BLaER1 treated with 17β-estradiol and CSF1 and Interleukin-3, amounts not matched to agents 10 nM and 100 nM (cell line): ENCODE measurements around the gene SPIRE1.
A peak's percentile ranks its signal among the peaks of the same experiment; 100 is the strongest.

ENCODE experiments used
- H3K27ac ChIP-seq, 11 experiments: shearing (Covaris generic); formaldehyde crosslinking; 2 replicates each; pipeline ENCODE4 v1.8.1; 2022
- H3K27me3 ChIP-seq, 11 experiments: shearing (Covaris generic); formaldehyde crosslinking; 2 replicates each; pipeline ENCODE4 v1.8.1; 2022
- H3K36me3 ChIP-seq, 11 experiments: shearing (Covaris generic); formaldehyde crosslinking; 2 replicates each; pipeline ENCODE4 v1.8.1; 2022
- H3K4me1 ChIP-seq, 10 experiments: shearing (Covaris generic); formaldehyde crosslinking; 2 replicates each; pipeline ENCODE4 v1.8.1; 2022
- H3K4me2 ChIP-seq, 11 experiments: shearing (Covaris generic); formaldehyde crosslinking; 2 replicates each; pipeline ENCODE4 v1.8.1; 2022
- H3K4me3 ChIP-seq, 10 experiments: shearing (Covaris generic); formaldehyde crosslinking; 2 replicates each; pipeline ENCODE4 v1.8.1; 2022
- H3K9ac ChIP-seq, 11 experiments: shearing (Covaris generic); formaldehyde crosslinking; 2 replicates each; pipeline ENCODE4 v1.8.1; 2022
- H3K9me3 ChIP-seq, 11 experiments: shearing (Covaris generic); formaldehyde crosslinking; replicated peaks in 1 of 11; 2 replicates each; pipeline ENCODE4 v1.8.1; 2022
- H4K20me1 ChIP-seq, 11 experiments: shearing (Covaris generic); formaldehyde crosslinking; 2 replicates each; pipeline ENCODE4 v1.8.1; 2022
- Cebpa-rat ChIP-seq, 11 experiments: shearing (Covaris generic); IDR thresholded peaks; 2 replicates each; pipeline ENCODE4 v1.8.1; 2022

SPIRE1 gene

DNA sequence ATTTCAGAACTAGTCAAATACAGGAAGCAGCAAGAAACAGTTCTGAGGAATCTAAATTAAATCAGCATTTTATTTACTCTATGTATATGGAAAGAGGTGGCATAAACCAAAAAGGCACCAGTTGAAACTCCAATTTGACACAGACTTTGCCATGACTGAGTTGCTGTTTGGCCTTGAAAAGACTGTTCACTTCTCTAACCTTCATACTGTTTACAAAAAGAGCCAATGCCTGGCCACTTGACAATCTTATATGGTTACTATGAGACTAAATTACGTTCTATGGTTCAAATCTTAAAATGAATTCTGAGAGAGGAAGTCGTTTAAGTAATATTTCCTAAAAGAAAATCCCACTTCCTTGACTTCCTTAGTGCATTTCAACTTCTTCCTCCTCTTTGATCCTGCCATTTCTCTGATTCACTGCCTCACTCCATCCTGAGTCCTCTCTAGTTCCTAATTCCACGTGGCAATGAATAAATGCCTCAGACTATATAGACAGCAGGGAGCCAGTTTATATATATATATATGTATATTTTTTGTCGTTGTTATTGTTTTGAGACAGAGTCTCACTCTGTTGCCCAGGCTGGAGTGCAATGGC, 31.4 kb upstream of the SPIRE1 start:
- Histone ChIP-seq H4K20me1 (no peaks in the 10 kb centered on the region), H3K27me3 (no peaks in the 10 kb centered on the region), H3K4me1 (peaks cover 0 to 31% (median 16%) of the 10 kb centered on the region in 10 experiments; a peak in 15 of 20 replicates), H3K9ac (no peak overlapping the region), H3K36me3 (peaks cover 20 to 81% (median 70%) of the 10 kb centered on the region in 11 experiments; a peak in 21 of 22 replicates), H3K9me3 (no peaks in the 10 kb centered on the region), H3K27ac (peak overlapping the region in 6 of 11 experiments; percentile 16 to 47 (median 28); a peak in 6 of 22 replicates), H3K4me3 (no peak overlapping the region), H3K4me2 (peak overlapping the region in 9 of 11 experiments; percentile 7 to 54 (median 35); a peak in 13 of 22 replicates)
- no peak for TF ChIP-seq Cebpa-rat (IDR thresholded peaks at IDR 0.05)

DNA sequence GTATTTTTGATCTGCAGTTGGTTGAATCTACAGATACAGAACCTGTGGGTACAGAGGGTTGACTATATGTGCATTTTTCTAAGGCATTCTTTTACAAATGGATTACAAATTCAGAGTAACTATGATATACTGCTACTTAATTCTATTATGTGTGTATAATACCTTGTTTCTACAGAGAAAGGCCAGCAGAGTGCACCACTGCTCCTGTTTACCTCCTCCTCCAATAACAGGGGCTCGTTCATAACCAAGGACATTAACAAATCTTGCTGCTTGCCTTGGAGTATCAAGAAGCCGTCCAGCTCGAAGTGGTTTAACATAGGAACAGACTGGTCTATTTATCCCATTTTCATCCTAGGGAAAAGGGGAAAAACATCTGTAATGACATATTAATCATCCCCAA, 28.2 kb upstream of the SPIRE1 start:
- no peak overlapping the region for H3K27ac ChIP-seq
- H3K4me1 ChIP-seq: peaks cover 0 to 15% (median 11%) of the 10 kb centered on the region in 10 experiments; a peak in 15 of 20 replicates
- H3K9ac ChIP-seq: no peak overlapping the region; a peak in 1 of 22 replicates
- no peaks in the 10 kb centered on the region for H4K20me1 ChIP-seq
- H3K9me3 ChIP-seq: no peaks in the 10 kb centered on the region
- H3K36me3 ChIP-seq: peaks cover 22 to 83% (median 68%) of the 10 kb centered on the region in 11 experiments
- H3K4me3 ChIP-seq: no peak overlapping the region
- H3K27me3 ChIP-seq: no peaks in the 10 kb centered on the region
- TF ChIP-seq Cebpa-rat (IDR thresholded peaks at IDR 0.05): no peak
- H3K4me2 ChIP-seq: no peak overlapping the region

DNA sequence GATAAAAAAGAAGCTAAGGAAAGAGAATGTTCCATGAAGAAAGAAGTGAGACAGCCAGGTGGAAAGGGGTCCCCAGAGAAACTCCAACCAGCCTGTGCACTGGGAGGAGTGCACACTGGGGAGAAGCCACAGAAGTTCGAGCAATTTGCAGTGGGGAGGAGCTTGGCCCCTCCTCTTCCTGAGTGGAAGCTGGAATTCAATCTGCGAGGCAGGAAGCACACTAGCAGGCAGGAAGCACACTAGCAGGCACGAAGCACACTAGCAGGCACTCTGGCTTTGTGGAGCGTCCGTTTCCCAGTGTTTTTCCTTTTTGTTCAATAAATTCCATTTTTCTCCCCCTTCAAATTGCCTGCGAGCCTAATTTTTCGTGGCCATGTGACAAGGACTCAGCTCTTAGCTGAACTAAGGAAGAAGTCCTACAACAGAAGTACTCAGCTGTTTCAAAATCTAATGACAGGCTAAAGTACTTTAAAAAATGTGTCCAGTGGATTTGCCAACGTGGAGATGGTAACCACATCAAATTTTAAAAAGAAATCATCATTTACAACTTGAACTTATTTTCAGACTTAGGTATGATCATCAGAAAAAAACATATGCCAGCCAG, 21.4 kb upstream of the SPIRE1 start:
- H3K36me3 ChIP-seq: peaks cover 41 to 100% (median 85%) of the 10 kb centered on the region in 11 experiments
- H3K27ac ChIP-seq: peak overlapping the region; percentile 44 to 78 (median 59); a peak in 20 of 22 replicates
- no peaks in the 10 kb centered on the region for H4K20me1 ChIP-seq
- TF ChIP-seq Cebpa-rat (IDR thresholded peaks at IDR 0.05): no peak
- H3K4me1 ChIP-seq: peaks cover 12 to 16% (median 14%) of the 10 kb centered on the region in 10 experiments
- no peaks in the 10 kb centered on the region for H3K9me3 ChIP-seq
- peak overlapping the region; percentile 35 to 79 (median 65) for H3K4me2 ChIP-seq
- peak overlapping the region; percentile 14 to 66 (median 50); a peak in 18 of 22 replicates for H3K9ac ChIP-seq
- H3K27me3 ChIP-seq: no peaks in the 10 kb centered on the region
- H3K4me3 ChIP-seq: peak overlapping the region in 2 of 10 experiments; percentile 25 to 26; a peak in 3 of 20 replicates

DNA sequence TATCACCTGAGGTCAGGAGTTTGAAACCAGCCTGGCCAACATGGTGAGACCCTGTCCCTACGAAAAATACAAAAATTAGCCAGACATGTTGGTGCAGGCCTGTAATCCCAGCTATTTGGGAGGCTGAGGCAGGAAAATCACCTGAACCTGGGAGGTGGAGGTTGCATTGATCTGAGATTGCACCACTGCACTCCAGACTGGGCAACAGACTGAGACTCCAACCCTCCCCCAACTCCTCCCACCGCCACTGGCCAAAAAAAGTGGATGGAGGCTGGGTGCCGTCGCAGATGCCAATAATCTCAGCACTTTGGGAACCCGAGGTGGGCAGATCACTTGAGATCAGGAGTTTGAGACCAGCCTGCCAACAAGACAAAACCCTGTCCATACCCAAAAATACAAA, 10.1 kb upstream of the SPIRE1 start:
- no peaks in the 10 kb centered on the region for H3K27me3 ChIP-seq
- H3K4me3 ChIP-seq: no peak overlapping the region
- H3K27ac ChIP-seq: no peak overlapping the region
- H3K36me3 ChIP-seq: peaks cover 13 to 51% (median 30%) of the 10 kb centered on the region in 11 experiments; a peak in 21 of 22 replicates
- H3K9me3 ChIP-seq: no peaks in the 10 kb centered on the region
- H3K4me1 ChIP-seq: peaks cover 0 to 5% (median 0%) of the 10 kb centered on the region in 10 experiments; a peak in 2 of 20 replicates
- no peaks in the 10 kb centered on the region; a peak in 1 of 22 replicates for H4K20me1 ChIP-seq
- no peak overlapping the region for H3K4me2 ChIP-seq
- TF ChIP-seq Cebpa-rat (IDR thresholded peaks at IDR 0.05): no peak
- no peak overlapping the region for H3K9ac ChIP-seq

DNA sequence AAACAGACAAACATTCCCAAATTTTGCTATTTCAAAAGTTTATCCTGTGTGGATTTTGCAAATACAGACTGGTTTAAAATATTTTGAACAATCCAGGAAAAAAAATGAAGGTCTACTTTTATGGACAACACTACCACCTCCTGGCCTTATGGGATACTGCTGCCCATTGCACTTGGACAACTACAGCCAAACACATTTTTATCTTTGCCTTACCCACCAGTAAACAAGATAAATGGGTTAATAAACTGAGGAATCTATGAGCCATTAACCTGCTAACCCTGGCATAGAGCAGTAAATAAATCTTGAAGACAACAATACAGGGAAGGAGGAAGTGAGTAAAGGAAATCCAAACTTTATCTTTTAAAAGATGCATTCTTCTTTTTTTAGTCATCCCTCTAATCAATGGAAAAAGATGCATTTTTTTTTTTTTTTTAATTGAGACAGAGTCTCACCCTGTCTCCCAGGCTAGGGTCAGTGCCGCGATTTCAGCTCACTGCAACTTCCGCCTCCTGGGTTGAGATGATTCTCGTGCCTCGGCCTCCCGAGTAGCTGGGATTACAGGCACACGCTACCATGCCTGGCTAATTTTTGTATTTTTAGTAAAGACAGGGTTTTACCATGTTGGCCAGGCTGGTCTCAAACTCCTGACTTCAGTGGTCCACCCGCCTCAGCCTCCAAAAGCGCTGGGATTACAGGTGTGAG, 2.1 kb upstream of the SPIRE1 start:
- Histone ChIP-seq H3K9ac (no peak overlapping the region), H3K4me1 (peaks cover 0 to 19% (median 7%) of the 10 kb centered on the region in 10 experiments; a peak in 18 of 20 replicates), H4K20me1 (peaks cover 3 to 29% (median 17%) of the 10 kb centered on the region in 11 experiments; a peak in 16 of 22 replicates), H3K9me3 (no peaks in the 10 kb centered on the region), H3K4me3 (no peak overlapping the region), H3K36me3 (peaks cover 0 to 8% (median 0%) of the 10 kb centered on the region in 11 experiments; a peak in 3 of 22 replicates), H3K27ac (no peak overlapping the region), H3K4me2 (no peak overlapping the region), H3K27me3 (peaks cover 31 to 48% (median 47%) of the 10 kb centered on the region in 11 experiments)
- no peak for TF ChIP-seq Cebpa-rat (IDR thresholded peaks at IDR 0.05)

DNA sequence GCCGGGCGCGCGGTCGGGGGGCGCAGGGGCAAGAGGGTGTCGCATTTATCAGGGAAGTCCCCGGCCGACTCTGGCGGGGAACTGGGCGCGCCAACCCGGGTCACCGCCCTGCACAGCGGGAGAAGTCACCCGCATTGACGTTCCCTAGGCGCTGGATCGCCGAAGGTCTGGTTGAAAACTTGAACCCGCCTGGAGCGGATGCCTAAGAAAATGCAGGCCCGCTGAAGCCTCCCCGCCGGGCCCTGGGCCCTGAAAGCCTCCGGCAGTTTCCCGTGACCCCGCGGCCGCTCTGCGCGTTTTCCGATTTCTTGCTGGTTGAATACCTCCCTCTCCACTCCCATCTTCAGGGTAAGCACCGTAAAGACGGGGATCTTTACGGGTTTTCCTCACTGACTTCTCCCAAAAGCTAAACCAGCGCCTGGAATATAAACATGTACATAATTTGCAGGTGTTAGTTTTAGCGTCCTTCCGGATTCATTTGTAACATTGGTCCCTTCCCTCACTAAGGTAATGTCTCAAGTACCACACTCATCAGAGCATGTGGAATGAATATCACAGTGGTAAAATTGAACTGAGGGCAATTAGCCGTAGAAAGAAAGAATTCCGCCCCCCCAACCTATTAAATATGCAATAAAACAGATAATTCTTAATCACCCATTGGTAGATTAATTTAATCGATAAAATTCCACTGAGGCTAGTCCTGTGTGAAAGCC, 675 bp upstream of the SPIRE1 start:
- Histone ChIP-seq H3K9me3 (no peaks in the 10 kb centered on the region), H3K27me3 (peaks cover 36 to 62% (median 55%) of the 10 kb centered on the region in 11 experiments), H4K20me1 (peaks cover 3 to 31% (median 18%) of the 10 kb centered on the region in 11 experiments; a peak in 16 of 22 replicates), H3K27ac (no peak overlapping the region), H3K4me2 (peak overlapping the region; percentile 72 to 99 (median 96)), H3K36me3 (peaks cover 0 to 7% (median 0%) of the 10 kb centered on the region in 11 experiments; a peak in 2 of 22 replicates), H3K9ac (peak overlapping the region in 9 of 11 experiments; percentile 60 to 92 (median 74); a peak in 16 of 22 replicates), H3K4me3 (peak overlapping the region; percentile 65 to 96 (median 80)), H3K4me1 (peaks cover 3 to 23% (median 7%) of the 10 kb centered on the region in 10 experiments; a peak in 19 of 20 replicates)
- no peak for TF ChIP-seq Cebpa-rat (IDR thresholded peaks at IDR 0.05)

DNA sequence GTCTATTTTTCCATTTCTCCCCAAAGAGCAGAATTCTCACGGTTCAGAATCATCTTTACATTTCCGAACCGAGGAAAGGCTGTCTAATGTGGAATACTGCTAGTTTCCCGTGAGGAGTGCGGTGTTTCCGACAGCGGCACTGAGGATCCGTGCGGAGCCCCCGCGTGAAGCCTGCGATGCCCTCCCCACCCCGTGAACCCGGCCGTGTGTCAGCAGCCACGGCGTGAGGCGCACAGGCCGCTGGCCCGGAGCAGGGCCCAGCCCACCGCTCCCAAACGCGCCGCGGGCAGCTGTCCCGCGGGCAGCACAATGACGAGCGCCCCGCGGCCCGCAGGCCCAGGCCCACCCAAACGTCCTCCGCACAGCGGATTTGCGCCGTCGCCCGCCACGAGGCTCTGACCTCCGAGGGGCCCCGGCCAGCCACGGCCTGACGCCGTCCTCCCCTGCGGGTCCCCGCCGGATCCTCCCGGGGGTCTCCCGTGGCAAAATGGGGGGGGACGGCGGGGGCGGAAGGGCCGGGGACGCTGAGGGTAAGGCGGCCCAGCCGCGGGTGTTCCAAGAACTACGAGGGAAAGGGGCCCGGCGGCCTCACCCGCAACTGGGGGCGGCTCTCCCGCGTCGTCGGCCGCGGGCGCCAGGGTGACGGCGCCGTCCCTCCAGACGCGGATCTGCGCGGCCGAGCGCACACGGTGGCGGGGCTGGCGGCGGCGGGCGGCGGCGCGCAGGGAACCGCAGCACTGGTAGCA, 796 bp downstream of the SPIRE1 start:
- Histone ChIP-seq H3K4me3 (peak overlapping the region; percentile 65 to 96 (median 80)), H3K36me3 (peaks cover 0 to 7% (median 0%) of the 10 kb centered on the region in 11 experiments; a peak in 2 of 22 replicates), H4K20me1 (peaks cover 3 to 46% (median 18%) of the 10 kb centered on the region in 11 experiments; a peak in 16 of 22 replicates), H3K27ac (peak overlapping the region in 5 of 11 experiments; percentile 47 to 69 (median 53); a peak in 10 of 22 replicates), H3K27me3 (peaks cover 40 to 76% (median 66%) of the 10 kb centered on the region in 11 experiments), H3K4me1 (peaks cover 5 to 35% (median 9%) of the 10 kb centered on the region in 10 experiments), H3K9ac (peak overlapping the region; percentile 57 to 92 (median 72)), H3K4me2 (peak overlapping the region; percentile 72 to 99 (median 96)), H3K9me3 (no peaks in the 10 kb centered on the region)
- TF ChIP-seq Cebpa-rat (IDR thresholded peaks at IDR 0.05): no peak
